GM20000 (cell line): Measurements from ENCODE around the gene GLT1D1.
"Not testable (repeated sequence)": the region's sequence is repeated elsewhere in the genome, so short reads cannot be mapped to it uniquely, and the experiment has no call there.

Experiments
- DNase-seq: peaks from one replicate; pipeline ENCODE4 v3.0.0; 2012; ENCODE audit warnings: low spot score
- CTCF ChIP-seq: IDR thresholded peaks from 2 replicates; pipeline ENCODE4 v1.5.1; 2012; ENCODE audit warnings: mild to moderate bottlenecking, control low read depth; ENCODE audit errors: extremely low read depth, missing control alignments

The GLT1D1 gene

GRCh38 chr12:128852885-128853599 lies at the start of gene GLT1D1:
TSS of gene GLT1D1 (plus strand) at chr12:128853478. CDS start at chr12:128853582, 104 bp downstream.
- DNase-seq: no peak

GRCh38 chr12:128803788-128804187 lies 49.5 kb upstream of the GLT1D1 start:
- TF ChIP-seq CTCF: no peak
- DNase-seq: no peak

More at GRCh38 chr12:128852885-128853599, at the start of gene GLT1D1:
- TF ChIP-seq CTCF: no peak

- no peak for DNase-seq
- TF ChIP-seq CTCF: no peak
These were observed 48.5 kb upstream of the GLT1D1 start for GRCh38 chr12:128804762-128805161.

DNA sequence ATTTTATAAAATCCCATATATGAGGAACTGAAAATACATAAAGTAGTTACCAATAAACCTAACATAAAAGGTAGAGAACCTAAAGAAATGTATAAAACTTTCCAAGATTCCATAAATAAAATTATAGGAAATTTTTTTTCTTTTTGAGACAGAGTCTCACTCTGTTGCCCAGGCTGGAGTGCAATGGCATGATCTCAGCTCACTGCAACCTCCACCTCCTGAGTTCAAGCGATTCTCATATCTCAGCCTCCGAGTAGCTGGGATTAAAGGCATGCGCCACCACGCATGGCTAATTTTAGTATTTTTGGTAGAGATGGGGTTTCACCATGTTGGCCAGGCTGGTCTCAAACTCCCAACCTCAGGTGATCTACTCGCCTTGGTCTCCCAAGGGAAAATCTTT lies 47.9 kb upstream of the GLT1D1 start:
- DNase-seq: not testable (repeated sequence)

- DNase-seq: no peak
- TF ChIP-seq CTCF: no peak
These were observed 46.7 kb upstream of the GLT1D1 start for GRCh38 chr12:128806573-128806972.

DNA sequence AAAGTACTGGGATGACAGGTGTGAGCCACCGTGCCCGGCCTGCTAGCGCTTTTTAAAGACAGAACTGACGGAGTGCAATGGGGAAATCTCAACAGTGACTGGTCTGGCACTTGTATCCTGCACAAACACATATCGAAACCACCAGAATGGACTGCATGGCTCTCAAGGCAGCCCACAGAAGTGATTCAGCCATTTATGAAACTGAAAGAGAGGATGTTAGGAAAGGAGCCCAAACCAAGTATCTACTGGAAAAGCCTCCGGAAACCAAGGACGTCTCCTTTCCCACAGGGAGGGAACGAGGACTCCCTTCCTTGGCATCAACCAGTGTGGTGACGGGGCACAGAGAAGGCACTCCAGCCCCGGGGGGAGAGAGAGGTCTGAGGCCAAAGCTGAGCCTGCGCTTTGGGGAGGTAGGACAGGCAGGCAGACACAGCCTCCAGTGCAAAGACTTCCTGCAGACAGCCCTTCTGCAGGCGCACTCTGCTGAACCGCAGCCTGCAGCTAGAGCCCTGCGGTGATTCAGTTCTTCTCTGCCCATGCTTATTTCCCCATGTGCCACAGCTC lies 46.0 kb upstream of the GLT1D1 start:
- no peak for DNase-seq
- TF ChIP-seq CTCF: no peak

GRCh38 chr12:128808651-128809050 lies 44.6 kb upstream of the GLT1D1 start:
- DNase-seq: no peak
- TF ChIP-seq CTCF: no peak
